Panc1 (cell line): ENCODE data around the gene SLC16A1. TPM values are rescaled to one million over a fixed set of nuclear protein-coding genes. Genes with fewer than 3 reads are reported as not detected.

ENCODE experiments used
- ATAC-seq: fragments of 200-7000 bp; cut with Tn5 transposase; 2 replicates; pipeline ENCODE4 v1.9.1; 2020; ENCODE audit warnings: mild to moderate bottlenecking, moderate library complexity
- BruUV-seq: library from RNA; stranded (reverse); fragments of 400-500 nt; replicated peaks from 2 replicates; lab custom pipeline; 2021; lab: Mats Ljungman, UMichigan
- CTCF ChIA-PET: fragments of 300-600 bp; sonication (Branson Sonifier 250); formaldehyde crosslinking; loops from one replicate; lab custom pipeline; 2022; ENCODE audit warnings: antibody characterized with exemption; lab: Charles Lee
- POLR2A ChIA-PET: fragments of 300-600 bp; sonication (Branson Sonifier 250); formaldehyde crosslinking; loops from one replicate; lab custom pipeline; 2022; ENCODE audit warnings: antibody characterized with exemption; lab: Charles Lee
- DNase-seq: peaks from one replicate; pipeline ENCODE4 v3.0.0-alpha.2; 2010; ENCODE audit warnings: low read depth, low spot score
- H3K27ac ChIP-seq: 2 replicates; pipeline ENCODE4 v1.5.1; 2011; ENCODE audit warnings: mild to moderate bottlenecking, low read length, inconsistent platforms
- H3K27me3 ChIP-seq: fragments of 200-500 bp; sonication (Bioruptor generic); 2 replicates; pipeline ENCODE4 v1.6.0; 2014; ENCODE audit warnings: low read length, inconsistent platforms; ENCODE audit not compliant: control insufficient read depth, insufficient read depth
- H3K36me3 ChIP-seq: fragments of 200-500 bp; sonication (Bioruptor generic); 2 replicates; pipeline ENCODE4 v1.5.1; 2014; ENCODE audit warnings: inconsistent platforms, mild to moderate bottlenecking, low read length, moderate library complexity; ENCODE audit not compliant: control insufficient read depth, insufficient read depth
- H3K4me1 ChIP-seq: 2 replicates; pipeline ENCODE4 v1.5.1; 2011; ENCODE audit warnings: inconsistent platforms, mild to moderate bottlenecking, low read length, moderate library complexity; ENCODE audit not compliant: control insufficient read depth, insufficient read depth
- H3K4me3 ChIP-seq, 2 experiments: 2 replicates each; pipeline ENCODE4 v1.5.1; 2011 to 2012; ENCODE audit warnings: low read depth in 2 of 2, low read length in 2 of 2, mild to moderate bottlenecking in 2 of 2, inconsistent platforms in 1 of 2, moderate library complexity in 1 of 2
- H3K9me3 ChIP-seq: fragments of 200-500 bp; sonication (Bioruptor generic); 2 replicates; pipeline ENCODE4 v1.5.1; 2014; ENCODE audit warnings: low read depth, mild to moderate bottlenecking, inconsistent platforms, low read length, moderate library complexity; ENCODE audit not compliant: control insufficient read depth, insufficient read depth
- CTCF ChIP-seq: fragments of 450-650 bp; IDR thresholded peaks from 2 replicates; pipeline ENCODE4 v1.5.1; 2017; ENCODE audit warnings: mild to moderate bottlenecking
- POLR2AphosphoS5 ChIP-seq: IDR thresholded peaks from 2 replicates; pipeline ENCODE4 v1.6.1; 2012; ENCODE audit warnings: mild to moderate bottlenecking, low read depth, low read length, moderate library complexity
- REST ChIP-seq, 2 experiments: IDR thresholded peaks; 2 replicates each; pipeline ENCODE4 v1.6.1; 2011 to 2012; ENCODE audit warnings: low read depth in 2 of 2, control low read depth in 1 of 2, low read length in 1 of 2, mild to moderate bottlenecking in 1 of 2, moderate library complexity in 1 of 2; ENCODE audit not compliant: insufficient read depth in 1 of 2
- SIN3A ChIP-seq: IDR thresholded peaks from 2 replicates; pipeline ENCODE4 v1.6.1; 2012; ENCODE audit warnings: low read depth, mild to moderate bottlenecking, low read length, moderate library complexity, borderline replicate concordance; ENCODE audit not compliant: insufficient read depth
- TCF7L2 ChIP-seq: IDR thresholded peaks from 2 replicates; pipeline ENCODE4 v1.6.1; 2011; ENCODE audit warnings: mild to moderate bottlenecking, low read depth, low read length, inconsistent platforms
- in situ Hi-C: cut with HindIII; loops from 2 replicates; pipeline ENCODE4 v1.10.0; 2016; ENCODE audit warnings: low sequenced_read_pairs, low pct_unique_long_range_greater_than_20kb
- intact Hi-C: fragments of 100-400 bp; cut with micrococcal nuclease; formaldehyde crosslinking; loops from one replicate; pipeline ENCODE4 v1.10.0; 2022; ENCODE audit not compliant: unreplicated experiment
- total RNA-seq: library from RNA; stranded (reverse); gene quantifications from one replicate; pipeline ENCODE4 v1.2.1, GENCODE V29; 2021; ENCODE audit not compliant: unreplicated experiment

Gene SLC16A1
- total RNA-seq, 1 experiment from 2014 or later: 51.5 TPM

GRCh38 chr1:112990271-112990670, 34.3 kb upstream of the SLC16A1 start:
- in situ Hi-C loops: no loop called here
- BruUV-seq: no TSS peak

GRCh38 chr1:112988367-112988766, 32.4 kb upstream of the SLC16A1 start:
- Histone ChIP-seq H3K4me3 (no peak overlapping the region), H3K36me3 (no peaks in the 10 kb centered on the region), H3K9me3 (no peaks in the 10 kb centered on the region), H3K27ac (no peak overlapping the region), H3K27me3 (no peaks in the 10 kb centered on the region), H3K4me1 (no peaks in the 10 kb centered on the region)
- POLR2A ChIA-PET: no interaction called here
- no TSS peak for BruUV-seq
- CTCF ChIA-PET: no interaction called here
- intact Hi-C loops: no loop called here
- in situ Hi-C loops: no loop called here
- TF ChIP-seq SIN3A: no peak
- no peak for TF ChIP-seq CTCF
- TF ChIP-seq TCF7L2: no peak
- no peak for TF ChIP-seq REST (IDR thresholded peaks at IDR 0.05; ENCODE audit: insufficient read depth in 1 of 2, low read depth in 2 of 2, low read length in 1 of 2)
- TF ChIP-seq POLR2AphosphoS5: no peak
- DNase-seq (no peak), ATAC-seq (no peak)

More at GRCh38 chr1:112990271-112990670, 34.3 kb upstream of the SLC16A1 start:
- Histone ChIP-seq H3K9me3 (no peaks in the 10 kb centered on the region), H3K4me1 (no peaks in the 10 kb centered on the region), H3K27ac (no peak overlapping the region), H3K27me3 (no peaks in the 10 kb centered on the region), H3K36me3 (no peaks in the 10 kb centered on the region), H3K4me3 (no peak overlapping the region)
- TF ChIP-seq SIN3A (no peak), REST (IDR thresholded peaks at IDR 0.05; ENCODE audit: insufficient read depth in 1 of 2, low read depth in 2 of 2, low read length in 1 of 2) (no peak), TCF7L2 (no peak), CTCF (no peak), POLR2AphosphoS5 (no peak)
- ChIA-PET POLR2A (no interaction called here), CTCF (no interaction called here)
- DNase-seq: no peak
- no peak for ATAC-seq
- intact Hi-C loops: no loop called here
